IPS-18a (cell line): ENCODE results near the gene ARMS2.

Source experiments
- H3K27ac ChIP-seq: one replicate; pipeline ENCODE4 v1.5.1; 2013; ENCODE audit warnings: low read length
- H3K27me3 ChIP-seq: one replicate; pipeline ENCODE4 v1.6.1; 2013; ENCODE audit warnings: mild to moderate bottlenecking, low read length; ENCODE audit not compliant: control insufficient read depth, insufficient read depth
- H3K36me3 ChIP-seq: one replicate; pipeline ENCODE4 v1.6.1; 2013; ENCODE audit warnings: low read depth, low read length; ENCODE audit not compliant: control insufficient read depth
- H3K4me1 ChIP-seq: one replicate; pipeline ENCODE4 v1.6.1; 2013; ENCODE audit warnings: low read depth, low read length; ENCODE audit not compliant: control insufficient read depth
- H3K4me3 ChIP-seq: one replicate; pipeline ENCODE4 v1.5.1; 2013; ENCODE audit warnings: low read length
- H3K9ac ChIP-seq: one replicate; pipeline ENCODE4 v1.6.1; 2013; ENCODE audit warnings: mild to moderate bottlenecking, low read length, moderate library complexity
- H3K9me3 ChIP-seq: one replicate; pipeline ENCODE4 v1.6.1; 2013; ENCODE audit warnings: low read depth, low read length; ENCODE audit not compliant: control insufficient read depth

The ARMS2 gene

GRCh38 chr10:122499491-122499941, 45.1 kb downstream of the ARMS2 start:
- Histone ChIP-seq H3K4me3 (no peak overlapping the region), H3K9me3 (no peaks in the 10 kb centered on the region), H3K36me3 (no peaks in the 10 kb centered on the region), H3K27me3 (no peaks in the 10 kb centered on the region), H3K27ac (no peak overlapping the region), H3K4me1 (peaks cover 6% of the 10 kb centered on the region), H3K9ac (no peak overlapping the region)

- H3K9me3 ChIP-seq, result no peaks in the 10 kb centered on the region
- no peak overlapping the region for H3K27ac ChIP-seq
- H3K4me3 ChIP-seq, result no peak overlapping the region
- H3K4me1 ChIP-seq, result peaks cover 6% of the 10 kb centered on the region
- no peaks in the 10 kb centered on the region for H3K36me3 ChIP-seq
- no peak overlapping the region for H3K9ac ChIP-seq
- H3K27me3 ChIP-seq, result no peaks in the 10 kb centered on the region
Observed at GRCh38 chr10:122500194-122500593, 45.7 kb downstream of the ARMS2 start.

- Histone ChIP-seq H3K27me3 (no peaks in the 10 kb centered on the region), H3K9ac (no peak overlapping the region), H3K9me3 (no peaks in the 10 kb centered on the region), H3K36me3 (no peaks in the 10 kb centered on the region), H3K4me1 (peaks cover 2% of the 10 kb centered on the region), H3K4me3 (no peak overlapping the region), H3K27ac (no peak overlapping the region)
Observed at GRCh38 chr10:122500726-122501125, 46.3 kb downstream of the ARMS2 start.

- Histone ChIP-seq H3K27me3 (no peaks in the 10 kb centered on the region), H3K36me3 (no peaks in the 10 kb centered on the region), H3K9ac (no peak overlapping the region), H3K4me1 (no peaks in the 10 kb centered on the region), H3K9me3 (no peaks in the 10 kb centered on the region), H3K4me3 (no peak overlapping the region), H3K27ac (no peak overlapping the region)
Observed at GRCh38 chr10:122503012-122503411, 48.6 kb downstream of the ARMS2 start.

- Histone ChIP-seq H3K36me3 (no peaks in the 10 kb centered on the region), H3K4me3 (no peak overlapping the region), H3K27me3 (no peaks in the 10 kb centered on the region), H3K9ac (no peak overlapping the region), H3K9me3 (no peaks in the 10 kb centered on the region), H3K27ac (no peak overlapping the region), H3K4me1 (no peaks in the 10 kb centered on the region)
Observed at GRCh38 chr10:122503886-122504609, 49.6 kb downstream of the ARMS2 start.

- H3K9ac ChIP-seq, result no peak overlapping the region
Observed at GRCh38 chr10:122504610-122504950, 50.1 kb downstream of the ARMS2 start.

GRCh38 chr10:122505011-122505410, 50.6 kb downstream of the ARMS2 start:
- no peaks in the 10 kb centered on the region for H3K36me3 ChIP-seq
- no peak overlapping the region for H3K4me3 ChIP-seq
- H3K4me1 ChIP-seq, result no peaks in the 10 kb centered on the region
- no peak overlapping the region for H3K9ac ChIP-seq
- H3K9me3 ChIP-seq, result no peaks in the 10 kb centered on the region
- no peaks in the 10 kb centered on the region for H3K27me3 ChIP-seq
- no peak overlapping the region for H3K27ac ChIP-seq

More at GRCh38 chr10:122504610-122504950, 50.1 kb downstream of the ARMS2 start:
- H3K4me3 ChIP-seq, result no peak overlapping the region
- H3K4me1 ChIP-seq, result no peaks in the 10 kb centered on the region
- no peaks in the 10 kb centered on the region for H3K9me3 ChIP-seq
- no peak overlapping the region for H3K27ac ChIP-seq
- no peaks in the 10 kb centered on the region for H3K27me3 ChIP-seq
- H3K36me3 ChIP-seq, result no peaks in the 10 kb centered on the region

- Histone ChIP-seq H3K4me1 (no peaks in the 10 kb centered on the region), H3K27ac (no peak overlapping the region), H3K9me3 (no peaks in the 10 kb centered on the region), H3K4me3 (no peak overlapping the region), H3K27me3 (no peaks in the 10 kb centered on the region), H3K9ac (no peak overlapping the region), H3K36me3 (no peaks in the 10 kb centered on the region)
Observed at GRCh38 chr10:122505885-122506645, 51.6 kb downstream of the ARMS2 start.
